Endothelial cell (in vitro differentiated cells): Measurements from ENCODE around the gene LPAR5. TPM values are rescaled to one million over a fixed set of nuclear protein-coding genes. Genes with fewer than 3 reads are reported as not detected.

Source experiments
- DNase-seq: peaks from one replicate; pipeline ENCODE4 v3.0.0; 2021; ENCODE audit warnings: low spot score
- H3K27ac Mint-ChIP-seq: one replicate; pipeline ENCODE4 v1.8.0; 2021; ENCODE audit warnings: mixed read lengths, inconsistent platforms; ENCODE audit not compliant: unreplicated experiment
- H3K27me3 Mint-ChIP-seq: one replicate; pipeline ENCODE4 v1.8.0; 2021; ENCODE audit warnings: mild to moderate bottlenecking, moderate library complexity, mixed read lengths, inconsistent platforms; ENCODE audit not compliant: unreplicated experiment
- H3K36me3 Mint-ChIP-seq: one replicate; pipeline ENCODE4 v1.8.0; 2021; ENCODE audit warnings: mild to moderate bottlenecking, low read depth, mixed read lengths, inconsistent platforms; ENCODE audit not compliant: unreplicated experiment
- H3K4me1 Mint-ChIP-seq: one replicate; pipeline ENCODE4 v1.8.0; 2021; ENCODE audit warnings: mild to moderate bottlenecking, mixed read lengths, inconsistent platforms; ENCODE audit not compliant: unreplicated experiment
- H3K4me3 Mint-ChIP-seq: one replicate; pipeline ENCODE4 v1.8.0; 2021; ENCODE audit warnings: mild to moderate bottlenecking, mixed read lengths, inconsistent platforms; ENCODE audit not compliant: unreplicated experiment
- H3K9me3 Mint-ChIP-seq: one replicate; pipeline ENCODE4 v1.8.0; 2021; ENCODE audit warnings: mixed read lengths, inconsistent platforms; ENCODE audit not compliant: unreplicated experiment
- total RNA-seq: library from RNA; stranded (reverse); fragmentation: NEBNext Ultra II Directional; extraction: Animal tissue kit (Norgen Biotek cat#: 25700); gene quantifications from one replicate; pipeline ENCODE4 v1.2.1, GENCODE V29; 2021; ENCODE audit not compliant: unreplicated experiment
- TF ChIP-seq, protein P1 (sequence below): fragments of 200-600 bp; sonication (generic); IDR thresholded peaks from one replicate; pipeline ENCODE4 v1.5.0; 2021; ENCODE audit warnings: antibody characterized with exemption; ENCODE audit not compliant: unreplicated experiment

The LPAR5 gene
- total RNA-seq, 1 donor from 2014 or later: 2.7 TPM

DNA sequence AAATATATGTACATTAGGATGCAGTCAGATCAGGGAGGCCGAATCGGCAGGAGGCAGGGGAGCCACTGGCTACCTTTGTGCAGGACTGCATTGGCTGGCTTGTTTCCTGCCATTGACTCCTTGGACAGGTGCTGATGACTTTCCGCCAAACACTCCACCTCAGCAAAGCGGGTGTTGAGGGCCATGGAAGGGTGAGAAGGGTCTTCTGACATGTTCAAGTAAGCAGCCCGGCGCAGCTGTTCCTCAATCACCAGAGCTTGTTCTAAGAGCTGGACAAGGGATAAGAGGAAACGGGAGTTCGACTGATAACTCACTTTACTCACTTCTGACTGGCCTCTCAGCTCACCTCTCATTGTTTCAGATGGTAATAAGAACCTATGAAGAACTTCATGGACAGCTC is 62.8 kb downstream of the LPAR5 start:
- TF ChIP-seq, protein P1, sequence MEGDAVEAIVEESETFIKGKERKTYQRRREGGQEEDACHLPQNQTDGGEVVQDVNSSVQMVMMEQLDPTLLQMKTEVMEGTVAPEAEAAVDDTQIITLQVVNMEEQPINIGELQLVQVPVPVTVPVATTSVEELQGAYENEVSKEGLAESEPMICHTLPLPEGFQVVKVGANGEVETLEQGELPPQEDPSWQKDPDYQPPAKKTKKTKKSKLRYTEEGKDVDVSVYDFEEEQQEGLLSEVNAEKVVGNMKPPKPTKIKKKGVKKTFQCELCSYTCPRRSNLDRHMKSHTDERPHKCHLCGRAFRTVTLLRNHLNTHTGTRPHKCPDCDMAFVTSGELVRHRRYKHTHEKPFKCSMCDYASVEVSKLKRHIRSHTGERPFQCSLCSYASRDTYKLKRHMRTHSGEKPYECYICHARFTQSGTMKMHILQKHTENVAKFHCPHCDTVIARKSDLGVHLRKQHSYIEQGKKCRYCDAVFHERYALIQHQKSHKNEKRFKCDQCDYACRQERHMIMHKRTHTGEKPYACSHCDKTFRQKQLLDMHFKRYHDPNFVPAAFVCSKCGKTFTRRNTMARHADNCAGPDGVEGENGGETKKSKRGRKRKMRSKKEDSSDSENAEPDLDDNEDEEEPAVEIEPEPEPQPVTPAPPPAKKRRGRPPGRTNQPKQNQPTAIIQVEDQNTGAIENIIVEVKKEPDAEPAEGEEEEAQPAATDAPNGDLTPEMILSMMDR: no peak
- Mint-ChIP-seq H3K4me3 (peak overlapping the region; percentile 60), H3K27me3 (peaks cover 10% of the 10 kb centered on the region), H3K36me3 (peaks cover 55% of the 10 kb centered on the region), H3K9me3 (no peaks in the 10 kb centered on the region), H3K4me1 (peaks cover 1% of the 10 kb centered on the region), H3K27ac (peak overlapping the region; percentile 84)
- no peak for DNase-seq

DNA sequence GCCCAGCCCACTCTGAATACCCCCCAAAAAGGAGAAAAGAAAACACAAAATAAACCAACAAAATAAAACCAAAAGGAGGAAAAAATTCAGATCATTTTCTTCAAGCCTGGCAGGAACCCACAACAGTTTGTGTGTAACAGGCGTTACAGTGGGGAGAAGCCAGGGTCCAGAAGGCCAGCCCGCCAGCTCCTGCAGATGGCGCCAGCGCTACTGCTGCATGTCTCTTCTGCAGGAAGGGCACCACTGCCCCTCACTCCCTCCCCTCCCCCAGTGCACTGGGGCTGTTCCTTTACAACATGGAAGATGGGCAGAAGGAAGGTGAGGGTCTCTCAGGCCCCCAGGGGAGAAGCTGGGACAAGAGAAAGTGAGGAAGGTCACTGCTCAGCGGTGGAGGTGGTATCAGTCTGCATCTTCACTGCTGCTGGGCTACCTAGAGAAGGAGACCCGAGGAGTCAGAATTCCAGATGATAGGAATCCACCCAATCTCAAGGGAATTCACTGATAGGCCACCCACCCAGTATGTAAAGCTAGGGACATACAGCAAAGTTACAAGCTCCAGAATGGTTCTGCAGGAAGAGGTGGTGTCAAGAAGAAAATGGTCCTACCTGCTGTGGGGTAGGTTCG is 65.4 kb downstream of the LPAR5 start:
- Mint-ChIP-seq H3K4me3 (no peak overlapping the region), H3K27me3 (peaks cover 11% of the 10 kb centered on the region), H3K9me3 (no peaks in the 10 kb centered on the region), H3K4me1 (peaks cover 10% of the 10 kb centered on the region), H3K27ac (no peak overlapping the region), H3K36me3 (peaks cover 49% of the 10 kb centered on the region)
- DNase-seq: peak; percentile 75
- TF ChIP-seq, protein P1: no peak

GRCh38 chr12:6569786-6570185 is 66.0 kb downstream of the LPAR5 start:
- H3K4me3 Mint-ChIP-seq: peak overlapping the region; percentile 79
- H3K9me3 Mint-ChIP-seq: no peaks in the 10 kb centered on the region
- TF ChIP-seq, protein P1: no peak
- peaks cover 11% of the 10 kb centered on the region for H3K27me3 Mint-ChIP-seq
- H3K27ac Mint-ChIP-seq: no peak overlapping the region
- no peak for DNase-seq
- H3K36me3 Mint-ChIP-seq: peaks cover 43% of the 10 kb centered on the region
- peaks cover 10% of the 10 kb centered on the region for H3K4me1 Mint-ChIP-seq

- Mint-ChIP-seq H3K4me1 (peaks cover 10% of the 10 kb centered on the region), H3K27ac (no peak overlapping the region), H3K4me3 (peak overlapping the region; percentile 79), H3K9me3 (no peaks in the 10 kb centered on the region), H3K36me3 (peaks cover 39% of the 10 kb centered on the region), H3K27me3 (peaks cover 11% of the 10 kb centered on the region)
- DNase-seq: no peak
- TF ChIP-seq, protein P1: no peak
These were observed 66.4 kb downstream of the LPAR5 start for GRCh38 chr12:6569312-6569711.

Other genes starting within 250 kb of the LPAR5 start
- not detected for gene CD27, start 191.0 kb downstream of the LPAR5 start, total RNA-seq
- gene TAPBPL, start 183.9 kb downstream of the LPAR5 start, total RNA-seq: 2.8 TPM
- gene VAMP1, start 165.3 kb downstream of the LPAR5 start, total RNA-seq: 5.5 TPM
- gene MRPL51, start 142.7 kb downstream of the LPAR5 start, total RNA-seq: 168 TPM
- gene NCAPD2, start 141.9 kb downstream of the LPAR5 start, total RNA-seq: 25.3 TPM
- 2,393 TPM for gene GAPDH, start 101.4 kb downstream of the LPAR5 start, total RNA-seq
- 82.2 TPM for gene IFFO1, start 79.9 kb downstream of the LPAR5 start, total RNA-seq
- 37.5 TPM for gene NOP2, start 67.7 kb downstream of the LPAR5 start, total RNA-seq
- gene CHD4, start 28.6 kb downstream of the LPAR5 start, total RNA-seq: 334 TPM
- gene ACRBP, start 11.5 kb upstream of the LPAR5 start, total RNA-seq: 19.3 TPM
- 41.3 TPM for gene ING4, start 27.2 kb upstream of the LPAR5 start, total RNA-seq
- gene ZNF384, start 53.4 kb upstream of the LPAR5 start, total RNA-seq: 85.2 TPM
- 2.0 TPM for gene PIANP, start 64.9 kb upstream of the LPAR5 start, total RNA-seq
- 25.1 TPM for gene COPS7A, start 88.1 kb upstream of the LPAR5 start, total RNA-seq
- gene MLF2, start 117.2 kb upstream of the LPAR5 start, total RNA-seq: 118 TPM
- 864 TPM for gene PTMS, start 130.4 kb upstream of the LPAR5 start, total RNA-seq
- gene LAG3, start 136.6 kb upstream of the LPAR5 start, total RNA-seq: 7.6 TPM
- gene CD4, start 153.6 kb upstream of the LPAR5 start, total RNA-seq: 4.7 TPM
- 52.7 TPM for gene GPR162, start 185.9 kb upstream of the LPAR5 start, total RNA-seq
- 48.8 TPM for gene P3H3, start 192.4 kb upstream of the LPAR5 start, total RNA-seq
- 9.0 TPM for gene GNB3, start 205.0 kb upstream of the LPAR5 start, total RNA-seq
- gene CDCA3, start 215.3 kb upstream of the LPAR5 start, total RNA-seq: 6.2 TPM
- 119 TPM for gene USP5, start 216.2 kb upstream of the LPAR5 start, total RNA-seq
- gene TPI1, start 231.6 kb upstream of the LPAR5 start, total RNA-seq: 356 TPM
- 6.7 TPM for gene SPSB2, start 237.3 kb upstream of the LPAR5 start, total RNA-seq